K562 (cell line): ENCODE measurements around the gene EEA1. TPM values are rescaled to one million over a fixed set of nuclear protein-coding genes. Genes with fewer than 3 reads are reported as not detected.

Source experiments
- ATAC-seq: fragments of 200-7000 bp; cut with Tn5 transposase; 3 replicates; pipeline ENCODE4 v1.9.1; 2020; ENCODE audit warnings: moderate library complexity
- BruUV-seq: library from RNA; stranded (reverse); fragments of 400-500 nt; replicated peaks from 2 replicates; lab custom pipeline; 2021; lab: Mats Ljungman, UMichigan
- CTCF ChIA-PET: fragments of 300-600 bp; formaldehyde crosslinking; extraction: SDS; loops from one replicate; lab custom pipeline; 2021; ENCODE audit warnings: low intra/inter-chr PET ratio; lab: Yijun Ruan, JAX
- POLR2A ChIA-PET: fragments of 300-600, 350-650 bp; sonication (Branson Sonifier 250); formaldehyde crosslinking; extraction: SDS; loops from one replicate; lab custom pipeline; 2021; ENCODE audit warnings: antibody characterized with exemption, inconsistent platforms; lab: Yijun Ruan, JAX
- DNase-seq, 4 experiments: peaks; one replicate each; pipeline versions ENCODE4 v3.0.0 to v3.0.0-alpha.2; 2011 to 2018; ENCODE audit warnings: low spot score in 3 of 4, mixed read lengths in 3 of 4; ENCODE audit errors: extremely low read depth in 1 of 4
- FAIRE-seq: peaks from 2 replicates; lab custom pipeline; 2011; peaks lifted over from hg19 to GRCh38; lab: Jason Lieb, UNC
- H2AFZ ChIP-seq: 2 replicates; pipeline ENCODE4 v1.6.0; 2011; ENCODE audit warnings: low read depth, low read length, control low read depth, inconsistent platforms
- H3K27ac ChIP-seq: fragments of 200-600 bp; 3 replicates; pipeline ENCODE4 v1.8.0; 2011; ENCODE audit warnings: low read depth, mild to moderate bottlenecking, control low read depth, inconsistent platforms, low read length, moderate library complexity, mixed read lengths; ENCODE audit errors: extremely low read depth
- H3K27me3 ChIP-seq, 2 experiments: fragments of 300-600 bp in 1 of 2; 2 replicates in 1 of 2; 3 replicates in 1 of 2; pipeline versions ENCODE4 v1.6.0 to v1.8.0; 2011; ENCODE audit warnings: inconsistent platforms in 2 of 2, low read length in 2 of 2, mild to moderate bottlenecking in 1 of 2, mixed read lengths in 1 of 2, moderate library complexity in 1 of 2; ENCODE audit not compliant: control insufficient read depth in 2 of 2, insufficient read depth in 2 of 2
- H3K36me3 ChIP-seq: fragments of 300-600 bp; 3 replicates; pipeline ENCODE4 v1.8.0; 2011; ENCODE audit warnings: mild to moderate bottlenecking, low read length, inconsistent platforms; ENCODE audit not compliant: control insufficient read depth, insufficient read depth
- H3K4me1 ChIP-seq, 2 experiments: fragments of 200-600 bp in 1 of 2; replicated peaks in 1 of 2; 2 replicates in 1 of 2; 3 replicates in 1 of 2; pipeline versions ENCODE4 v1.5.1 to v1.8.0; 2011; ENCODE audit warnings: inconsistent platforms in 2 of 2, low read length in 2 of 2, mild to moderate bottlenecking in 1 of 2, mixed read lengths in 1 of 2, moderate library complexity in 1 of 2; ENCODE audit not compliant: control insufficient read depth in 2 of 2, insufficient read depth in 2 of 2
- H3K4me2 ChIP-seq: 2 replicates; pipeline ENCODE4 v1.6.1; 2011; ENCODE audit warnings: low read length, control low read depth, inconsistent platforms, mixed read lengths; ENCODE audit not compliant: insufficient read depth
- H3K4me3 ChIP-seq: fragments of 200-600 bp; sonication (generic), shearing (Covaris generic); 2 replicates; pipeline ENCODE4 v1.5.1; 2016; ENCODE audit warnings: control low read depth, inconsistent platforms
- H3K79me2 ChIP-seq: fragments of 200-600 bp; 3 replicates; pipeline ENCODE4 v1.8.0; 2011; ENCODE audit warnings: low read length, inconsistent platforms; ENCODE audit not compliant: control insufficient read depth, insufficient read depth
- H3K9ac ChIP-seq, 2 experiments: 2 replicates each; pipeline versions ENCODE4 v1.6.0 to v1.6.1; 2011; ENCODE audit warnings: low read depth in 2 of 2, low read length in 2 of 2, control low read depth in 1 of 2, inconsistent platforms in 1 of 2, mild to moderate bottlenecking in 1 of 2, mixed read lengths in 1 of 2; ENCODE audit not compliant: insufficient read depth in 1 of 2
- H3K9me1 ChIP-seq: one replicate; pipeline ENCODE4 v1.6.0; 2011; ENCODE audit warnings: inconsistent platforms, mild to moderate bottlenecking, low read length, moderate library complexity; ENCODE audit not compliant: control insufficient read depth, insufficient read depth
- H3K9me3 ChIP-seq: replicated peaks from 2 replicates; pipeline ENCODE4 v1.5.1; 2011; ENCODE audit warnings: low read depth, low read length, inconsistent platforms; ENCODE audit not compliant: control insufficient read depth, insufficient read depth
- H4K20me1 ChIP-seq: replicated peaks from 2 replicates; pipeline ENCODE4 v1.6.1; 2011; ENCODE audit warnings: low read length, inconsistent platforms, mixed read lengths; ENCODE audit not compliant: control insufficient read depth, insufficient read depth
- CREBBP ChIP-seq: IDR thresholded peaks from one replicate; pipeline ENCODE4 v1.6.1; 2012; ENCODE audit warnings: low read depth, mild to moderate bottlenecking, control low read depth, inconsistent platforms, low read length
- CXXC5 ChIP-seq: fragments of 250-450 bp; sonication (Bioruptor Pico); IDR thresholded peaks from 2 replicates; pipeline ENCODE4 v1.8.0; 2022; ENCODE audit warnings: inconsistent platforms, mild to moderate bottlenecking, moderate library complexity
- RBM39 ChIP-seq: fragments of 200-400 bp; formaldehyde crosslinking; optimal IDR thresholded peaks from 2 replicates; pipeline ENCODE3; 2018; ENCODE audit warnings: low read depth, low read length
- ZNF507 ChIP-seq: conservative IDR thresholded peaks from 2 replicates; pipeline ENCODE4 v1.6.1; 2017; ENCODE audit warnings: missing genetic modification characterization, missing compliant biosample characterization
- ZNF707 ChIP-seq: fragments of 250-450 bp; sonication (Bioruptor Pico); conservative IDR thresholded peaks from 2 replicates; pipeline ENCODE4 v1.8.0; 2022; ENCODE audit warnings: inconsistent platforms, mild to moderate bottlenecking, moderate library complexity
- WGBS: fragments of 100-300 bp; shearing (Covaris generic); methylation state at CpG from one replicate; pipeline ENCODE4 v1.1.6; 2016; ENCODE audit warnings: low coverage, mixed read lengths; ENCODE audit not compliant: insufficient coverage; ENCODE audit errors: missing lambda C conversion rate; 5-methylcytosine and 5-hydroxymethylcytosine counted together
- in situ Hi-C: fragments of 300-500 bp; cut with MboI; formaldehyde crosslinking; loops from 4 replicates; pipeline ENCODE4 v1.15.0; 2018; ENCODE audit warnings: inconsistent platforms, mixed read lengths
- intact Hi-C: fragments of 100-400 bp; cut with micrococcal nuclease; formaldehyde crosslinking; loops from 2 replicates; pipeline ENCODE4 v1.14.2; 2022
- polyA plus RNA-seq, 8 experiments: library from polyadenylated mRNA; depleted of rRNA in 4 of 8; stranded (reverse) in 5 of 8; unstranded in 3 of 8; fragments of >200 nt; fragmentation: Nextera tagmentation in 2 of 8; fragmentation: Illumina TruSeq in 1 of 8; extraction: Ambion mirVana in 2 of 8; extraction: Trizol in 1 of 8; gene quantifications; 2 replicates each; pipeline versions ENCODE4 v1.2.1 to v1.2.3, GENCODE V29; 2011 to 2014; ENCODE audit warnings: inconsistent platforms in 1 of 8, missing spikeins in 1 of 8
- total RNA-seq, 7 experiments: library from RNA; depleted of rRNA in 6 of 7; stranded (reverse); fragments of >200 nt in 6 of 7; fragmentation: Illumina TruSeq in 2 of 7; extraction: Trizol in 2 of 7; gene quantifications; 2 replicates each; pipeline versions ENCODE4 v1.2.1 to v1.2.3, GENCODE V29; 2011 to 2021; ENCODE audit warnings: low replicate concordance in 1 of 7
- TF ChIP-seq, protein P1 (sequence below): fragments of 250-450 bp; sonication (Bioruptor Pico); IDR thresholded peaks from 2 replicates; pipeline ENCODE4 v1.4.0; 2020; ENCODE audit warnings: mild to moderate bottlenecking, moderate library complexity
- TF ChIP-seq, protein P2 (sequence below): sonication (generic); formaldehyde crosslinking; IDR thresholded peaks from 2 replicates; pipeline ENCODE4 v1.9.0; 2022; ENCODE audit warnings: mild to moderate bottlenecking, missing genetic modification reagents

EEA1 gene
- total and polyA plus RNA-seq, 9 of the 15 experiments (the other 6 are each of a cell fraction or from before 2014, with no cell fraction given) = 3.5 to 17.1 (median 7.5) TPM

DNA sequence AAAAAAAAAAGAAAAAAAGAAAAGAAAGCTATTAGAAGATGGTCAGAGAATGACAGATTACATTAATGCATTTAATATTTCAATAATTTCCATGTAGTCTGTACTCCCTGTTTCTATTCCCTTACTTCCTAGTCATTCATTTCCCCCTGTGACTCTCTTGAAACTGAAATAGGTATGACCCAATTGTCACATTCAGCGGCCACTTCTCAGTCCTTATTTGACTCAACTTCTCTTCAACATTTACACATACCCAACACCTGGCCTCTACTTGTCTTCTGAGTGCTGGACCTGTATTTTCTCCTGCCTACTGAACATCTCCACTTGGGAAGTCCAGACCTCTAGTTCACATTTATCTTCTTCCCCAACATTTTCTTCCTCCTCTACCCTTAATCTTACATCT lies 7.2 kb downstream of the EEA1 start:
- no peak for FAIRE-seq
- in situ Hi-C loops = no loop called here
- Histone ChIP-seq H3K36me3 (peaks cover 6% of the 10 kb centered on the region; the same call in 2 of the 3 replicates), H3K27ac (no peak overlapping the region), H3K9me3 (no peaks in the 10 kb centered on the region), H2AFZ (no peak overlapping the region), H4K20me1 (0 out of 2 replicates have a peak, but pooled peaks cover 4% of the 10 kb centered on the region), H3K4me3 (no peak overlapping the region), H3K4me2 (no peak overlapping the region), H3K27me3 (no peaks in the 10 kb centered on the region), H3K9me1 (no peaks in the 10 kb centered on the region), H3K4me1 (peaks cover 0 to 4% of the 10 kb centered on the region in 2 experiments; a peak in 1 of 5 replicates), H3K79me2 (peaks cover 44% of the 10 kb centered on the region), H3K9ac (no peak overlapping the region)
- 89% methylated on average over 1 of the region's 1 CpG for WGBS
- no peak for ATAC-seq
- TF ChIP-seq RBM39 = no peak
- TF ChIP-seq CREBBP = no peak
- TF ChIP-seq ZNF507 (tag) = no peak
- TF ChIP-seq ZNF707 (CRISPR knock-in tag) = no peak
- TF ChIP-seq, protein P1, sequence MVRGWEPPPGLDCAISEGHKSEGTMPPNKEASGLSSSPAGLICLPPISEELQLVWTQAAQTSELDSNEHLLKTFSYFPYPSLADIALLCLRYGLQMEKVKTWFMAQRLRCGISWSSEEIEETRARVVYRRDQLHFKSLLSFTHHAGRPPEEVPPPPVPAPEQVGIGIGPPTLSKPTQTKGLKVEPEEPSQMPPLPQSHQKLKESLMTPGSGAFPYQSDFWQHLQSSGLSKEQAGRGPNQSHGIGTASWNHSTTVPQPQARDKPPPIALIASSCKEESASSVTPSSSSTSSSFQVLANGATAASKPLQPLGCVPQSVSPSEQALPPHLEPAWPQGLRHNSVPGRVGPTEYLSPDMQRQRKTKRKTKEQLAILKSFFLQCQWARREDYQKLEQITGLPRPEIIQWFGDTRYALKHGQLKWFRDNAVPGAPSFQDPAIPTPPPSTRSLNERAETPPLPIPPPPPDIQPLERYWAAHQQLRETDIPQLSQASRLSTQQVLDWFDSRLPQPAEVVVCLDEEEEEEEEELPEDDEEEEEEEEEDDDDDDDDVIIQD (CRISPR knock-in tag) = no peak
- TF ChIP-seq, protein P2, sequence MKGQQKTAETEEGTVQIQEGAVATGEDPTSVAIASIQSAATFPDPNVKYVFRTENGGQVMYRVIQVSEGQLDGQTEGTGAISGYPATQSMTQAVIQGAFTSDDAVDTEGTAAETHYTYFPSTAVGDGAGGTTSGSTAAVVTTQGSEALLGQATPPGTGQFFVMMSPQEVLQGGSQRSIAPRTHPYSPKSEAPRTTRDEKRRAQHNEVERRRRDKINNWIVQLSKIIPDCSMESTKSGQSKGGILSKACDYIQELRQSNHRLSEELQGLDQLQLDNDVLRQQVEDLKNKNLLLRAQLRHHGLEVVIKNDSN (CRISPR knock-in tag) = no peak
- no peak for TF ChIP-seq CXXC5 (CRISPR knock-in tag)
- POLR2A ChIA-PET = no interaction called here
- intact Hi-C loops = loop anchor here (10.0 kb wide), 1 partner anchor 393 kb away; no protein-coding TSS in a partner anchor
- no peak for DNase-seq
- CTCF ChIA-PET = no interaction called here
- no TSS peak for BruUV-seq
